IMR-90 (cell line): ENCODE results near the gene KLHDC7B.

Experiments
- BHLHE40 ChIP-seq: fragments of 150-350 bp; IDR thresholded peaks from 2 replicates; pipeline ENCODE4 v1.6.1; 2016; ENCODE audit warnings: mild to moderate bottlenecking, low read depth, low read length
- POLR2A ChIP-seq: IDR thresholded peaks from 2 replicates; pipeline ENCODE4 v1.6.1; 2012; ENCODE audit warnings: mild to moderate bottlenecking, low read depth, low read length
- RAD21 ChIP-seq: IDR thresholded peaks from 2 replicates; pipeline ENCODE4 v1.6.1; 2012; ENCODE audit warnings: low read length, improper control_type of control experiment
- TF ChIP-seq, protein P1 (sequence below): conservative IDR thresholded peaks from 2 replicates; pipeline ENCODE4 v1.5.1; 2012; ENCODE audit warnings: mild to moderate bottlenecking, low read depth, low read length, improper control_type of control experiment

DNA sequence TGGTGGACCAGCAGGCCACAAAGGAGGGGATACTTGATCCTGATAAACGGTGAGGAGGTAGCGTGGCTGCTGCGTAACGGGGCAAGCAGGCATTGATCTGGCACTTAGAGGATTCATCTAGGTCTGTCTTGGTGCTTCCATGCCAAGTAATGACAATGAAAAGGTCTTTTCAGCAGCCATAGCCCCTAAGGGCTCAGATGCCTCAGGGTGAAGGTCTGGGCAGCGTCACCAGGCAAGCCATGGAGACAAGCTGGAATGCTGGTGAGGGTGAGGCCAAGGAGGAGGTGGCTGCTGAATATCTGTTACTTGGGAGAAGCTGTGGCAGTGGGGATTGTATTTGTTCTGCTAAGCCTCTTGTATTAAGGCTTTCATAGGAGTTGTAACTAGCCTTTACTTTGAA lies 41.7 kb downstream of the KLHDC7B start:
- no peak for TF ChIP-seq POLR2A
- TF ChIP-seq, protein P1, sequence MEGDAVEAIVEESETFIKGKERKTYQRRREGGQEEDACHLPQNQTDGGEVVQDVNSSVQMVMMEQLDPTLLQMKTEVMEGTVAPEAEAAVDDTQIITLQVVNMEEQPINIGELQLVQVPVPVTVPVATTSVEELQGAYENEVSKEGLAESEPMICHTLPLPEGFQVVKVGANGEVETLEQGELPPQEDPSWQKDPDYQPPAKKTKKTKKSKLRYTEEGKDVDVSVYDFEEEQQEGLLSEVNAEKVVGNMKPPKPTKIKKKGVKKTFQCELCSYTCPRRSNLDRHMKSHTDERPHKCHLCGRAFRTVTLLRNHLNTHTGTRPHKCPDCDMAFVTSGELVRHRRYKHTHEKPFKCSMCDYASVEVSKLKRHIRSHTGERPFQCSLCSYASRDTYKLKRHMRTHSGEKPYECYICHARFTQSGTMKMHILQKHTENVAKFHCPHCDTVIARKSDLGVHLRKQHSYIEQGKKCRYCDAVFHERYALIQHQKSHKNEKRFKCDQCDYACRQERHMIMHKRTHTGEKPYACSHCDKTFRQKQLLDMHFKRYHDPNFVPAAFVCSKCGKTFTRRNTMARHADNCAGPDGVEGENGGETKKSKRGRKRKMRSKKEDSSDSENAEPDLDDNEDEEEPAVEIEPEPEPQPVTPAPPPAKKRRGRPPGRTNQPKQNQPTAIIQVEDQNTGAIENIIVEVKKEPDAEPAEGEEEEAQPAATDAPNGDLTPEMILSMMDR, result no peak
- no peak for TF ChIP-seq BHLHE40
- no peak for TF ChIP-seq RAD21
